IMR-90 (cell line): ENCODE measurements around the gene CNPY3. TPM values are rescaled to one million over a fixed set of nuclear protein-coding genes. Genes with fewer than 3 reads are reported as not detected.

Source experiments
- ATAC-seq: fragments of 200-7000 bp; cut with Tn5 transposase; 2 replicates; pipeline ENCODE4 v1.9.1; 2020; ENCODE audit warnings: low read depth, mild to moderate bottlenecking, moderate library complexity
- BruUV-seq: library from RNA; stranded (reverse); fragments of 400-500 nt; replicated peaks from 2 replicates; lab custom pipeline; 2021; lab: Mats Ljungman, UMichigan
- CTCF ChIA-PET: fragments of 300-600 bp; formaldehyde crosslinking; extraction: SDS; loops from one replicate; lab custom pipeline; 2021; ENCODE audit warnings: antibody characterized with exemption; lab: Yijun Ruan, JAX
- POLR2A ChIA-PET: fragments of 300-600 bp; sonication (Branson Sonifier 250); formaldehyde crosslinking; loops from one replicate; lab custom pipeline; 2022; ENCODE audit warnings: antibody characterized with exemption; ENCODE audit not compliant: unreplicated experiment; lab: Charles Lee
- DNase-seq: peaks from one replicate; pipeline ENCODE4 v3.0.0; 2013
- H2AFZ ChIP-seq: replicated peaks from 2 replicates; pipeline ENCODE3; 2013; ENCODE audit warnings: low read length, mild to moderate bottlenecking; ENCODE audit not compliant: poor library complexity
- H2AK5ac ChIP-seq: 2 replicates; pipeline ENCODE4 v1.6.1; 2013; ENCODE audit warnings: low read depth, low read length, inconsistent platforms
- H2AK9ac ChIP-seq: replicated peaks from 2 replicates; pipeline ENCODE3; 2013; ENCODE audit warnings: mild to moderate bottlenecking, low read depth, low read length, moderate library complexity; ENCODE audit not compliant: poor library complexity
- H2BK120ac ChIP-seq: 2 replicates; pipeline ENCODE4 v1.6.1; 2013; ENCODE audit warnings: low read depth, low read length, inconsistent platforms
- H2BK15ac ChIP-seq: 3 replicates; pipeline ENCODE4 v1.6.1; 2013; ENCODE audit warnings: low read depth, low read length, inconsistent platforms
- H2BK20ac ChIP-seq: 2 replicates; pipeline ENCODE4 v1.6.1; 2013; ENCODE audit warnings: low read depth, mild to moderate bottlenecking, inconsistent platforms, low read length, moderate library complexity
- H2BK5ac ChIP-seq: 2 replicates; pipeline ENCODE4 v1.6.1; 2013; ENCODE audit warnings: mild to moderate bottlenecking, low read depth, low read length, inconsistent platforms; ENCODE audit not compliant: poor library complexity, severe bottlenecking
- H3K14ac ChIP-seq: replicated peaks from 2 replicates; pipeline ENCODE4 v1.6.1; 2013; ENCODE audit warnings: low read depth, low read length, inconsistent platforms
- H3K18ac ChIP-seq: 2 replicates; pipeline ENCODE4 v1.6.1; 2013; ENCODE audit warnings: low read depth, low read length, control low read depth
- H3K23ac ChIP-seq: 2 replicates; pipeline ENCODE4 v1.6.1; 2013; ENCODE audit warnings: low read depth, low read length, inconsistent platforms
- H3K27ac ChIP-seq: 2 replicates; pipeline ENCODE4 v1.5.1; 2013; ENCODE audit warnings: mild to moderate bottlenecking, control low read depth, low read length; ENCODE audit not compliant: insufficient read depth
- H3K27me3 ChIP-seq: 2 replicates; pipeline ENCODE4 v1.6.1; 2013; ENCODE audit warnings: low read length; ENCODE audit not compliant: control insufficient read depth, insufficient read depth
- H3K36me3 ChIP-seq: 2 replicates; pipeline ENCODE4 v1.6.1; 2013; ENCODE audit warnings: low read length, mixed read lengths; ENCODE audit not compliant: control insufficient read depth, insufficient read depth
- H3K4ac ChIP-seq: 2 replicates; pipeline ENCODE4 v1.6.1; 2013; ENCODE audit warnings: low read depth, low read length, inconsistent platforms
- H3K4me1 ChIP-seq: 2 replicates; pipeline ENCODE4 v1.6.1; 2013; ENCODE audit warnings: low read length, mixed read lengths; ENCODE audit not compliant: control insufficient read depth, insufficient read depth
- H3K4me2 ChIP-seq: 2 replicates; pipeline ENCODE4 v1.6.1; 2013; ENCODE audit warnings: low read depth, mild to moderate bottlenecking, control low read depth, low read length, moderate library complexity
- H3K4me3 ChIP-seq: 2 replicates; pipeline ENCODE4 v1.5.1; 2013; ENCODE audit warnings: low read depth, mild to moderate bottlenecking, control low read depth, low read length, moderate library complexity; ENCODE audit not compliant: insufficient read depth
- H3K56ac ChIP-seq: 2 replicates; pipeline ENCODE4 v1.6.1; 2013; ENCODE audit warnings: low read length, inconsistent platforms; ENCODE audit not compliant: insufficient read depth; ENCODE audit errors: extremely low read depth
- H3K79me1 ChIP-seq, 2 experiments: 2 replicates each; pipeline ENCODE4 v1.6.1; 2013; ENCODE audit warnings: low read length in 2 of 2, inconsistent platforms in 1 of 2, low read depth in 1 of 2
- H3K9ac ChIP-seq: 2 replicates; pipeline ENCODE4 v1.6.1; 2013; ENCODE audit warnings: low read depth, low read length, control low read depth
- H3K9me1 ChIP-seq: 2 replicates; pipeline ENCODE4 v1.6.1; 2013; ENCODE audit warnings: low read length, inconsistent platforms; ENCODE audit not compliant: insufficient read depth
- H3K9me3 ChIP-seq: 2 replicates; pipeline ENCODE4 v1.6.1; 2013; ENCODE audit warnings: low read length; ENCODE audit not compliant: control insufficient read depth, insufficient read depth
- H4K20me1 ChIP-seq: 2 replicates; pipeline ENCODE4 v1.6.1; 2013; ENCODE audit warnings: low read length, inconsistent platforms; ENCODE audit not compliant: insufficient read depth
- H4K5ac ChIP-seq: 2 replicates; pipeline ENCODE4 v1.6.1; 2013; ENCODE audit warnings: mild to moderate bottlenecking, low read depth, low read length, control low read depth
- H4K8ac ChIP-seq, 2 experiments: 2 replicates each; pipeline ENCODE4 v1.6.1; 2013; ENCODE audit warnings: low read depth in 2 of 2, low read length in 2 of 2, control low read depth in 1 of 2, inconsistent platforms in 1 of 2
- H4K91ac ChIP-seq: 2 replicates; pipeline ENCODE4 v1.6.1; 2013; ENCODE audit warnings: low read depth, low read length, inconsistent platforms; ENCODE audit not compliant: insufficient read depth
- CEBPB ChIP-seq: IDR thresholded peaks from 2 replicates; pipeline ENCODE4 v1.6.1; 2012; ENCODE audit warnings: low read depth, low read length, improper control_type of control experiment
- CHD1 ChIP-seq: IDR thresholded peaks from 2 replicates; pipeline ENCODE4 v1.6.1; 2012; ENCODE audit warnings: low read depth, low read length, improper control_type of control experiment
- FOS ChIP-seq: fragments of 150-350 bp; IDR thresholded peaks from 2 replicates; pipeline ENCODE4 v1.6.1; 2016; ENCODE audit warnings: low read depth, low read length
- MAZ ChIP-seq: IDR thresholded peaks from 2 replicates; pipeline ENCODE4 v1.6.1; 2012; ENCODE audit warnings: low read depth, mild to moderate bottlenecking, low read length, improper control_type of control experiment, moderate library complexity, borderline replicate concordance
- MXI1 ChIP-seq: IDR thresholded peaks from 2 replicates; pipeline ENCODE4 v1.6.1; 2012; ENCODE audit warnings: low read depth, mild to moderate bottlenecking, low read length, moderate library complexity, borderline replicate concordance
- NFE2L2 ChIP-seq: fragments of 150-350 bp; IDR thresholded peaks from 2 replicates; pipeline ENCODE4 v1.6.1; 2016; ENCODE audit warnings: low read depth, mild to moderate bottlenecking, low read length
- POLR2A ChIP-seq: IDR thresholded peaks from 2 replicates; pipeline ENCODE4 v1.6.1; 2012; ENCODE audit warnings: mild to moderate bottlenecking, low read depth, low read length
- RCOR1 ChIP-seq: IDR thresholded peaks from 2 replicates; pipeline ENCODE4 v1.6.1; 2012; ENCODE audit warnings: mild to moderate bottlenecking, low read length, improper control_type of control experiment; ENCODE audit not compliant: insufficient replicate concordance
- RFX5 ChIP-seq: IDR thresholded peaks from 2 replicates; pipeline ENCODE4 v1.8.0; 2012; ENCODE audit warnings: low read depth, mild to moderate bottlenecking, low read length, moderate library complexity
- SMC3 ChIP-seq: fragments of 150-350 bp; IDR thresholded peaks from 2 replicates; pipeline ENCODE4 v1.6.1; 2016; ENCODE audit warnings: low read depth, mild to moderate bottlenecking, antibody characterized with exemption, low read length, moderate library complexity
- WGBS, 2 experiments: methylation state at CpG; one replicate each; pipeline versions ENCODE4 v1.1.5 to v1.1.7; 2013; ENCODE audit warnings: missing lambda C conversion rate in 2 of 2; ENCODE audit not compliant: insufficient read length in 1 of 2; ENCODE audit errors: extremely low coverage in 2 of 2; 5-methylcytosine and 5-hydroxymethylcytosine counted together
- dilution Hi-C: fragments of 300-500 bp; cut with HindIII; formaldehyde crosslinking; loops from one replicate; pipeline ENCODE4 v1.14.3; 2018; ENCODE audit warnings: low sequenced_read_pairs; ENCODE audit not compliant: unreplicated experiment
- in situ Hi-C: fragments of 300-500 bp; cut with MboI; formaldehyde crosslinking; loops from 3 replicates; pipeline ENCODE4 v1.14.3; 2019; ENCODE audit warnings: low sequenced_read_pairs, inconsistent platforms, mixed read lengths
- intact Hi-C: fragments of 100-400 bp; cut with micrococcal nuclease; formaldehyde crosslinking; loops from 2 replicates; pipeline ENCODE4 v1.10.0; 2022
- polyA plus RNA-seq, 3 experiments: library from polyadenylated mRNA; depleted of rRNA; stranded (reverse); fragments of >200 nt; gene quantifications; 2 replicates each; pipeline ENCODE4 v1.2.3, GENCODE V29; 2012; ENCODE audit warnings: low replicate concordance in 1 of 3
- total RNA-seq: library from RNA; depleted of rRNA; stranded (reverse); fragments of >200 nt; gene quantifications from 2 replicates; pipeline ENCODE4 v1.2.3, GENCODE V29; 2012
- TF ChIP-seq, protein P1 (sequence below): fragments of 150-350 bp; IDR thresholded peaks from 2 replicates; pipeline ENCODE4 v1.6.1; 2017; ENCODE audit warnings: mild to moderate bottlenecking, antibody characterized with exemption, low read length, low read depth
- TF ChIP-seq, protein P2 (sequence below): fragments of 150-350 bp; IDR thresholded peaks from 2 replicates; pipeline ENCODE4 v1.6.1; 2016; ENCODE audit warnings: low read depth, mild to moderate bottlenecking, low read length, moderate library complexity, borderline replicate concordance

CNPY3 gene
- total and polyA plus RNA-seq, 2 of the 4 experiments (the other 2 are of a cell fraction): 13.3 to 39.2 TPM

DNA sequence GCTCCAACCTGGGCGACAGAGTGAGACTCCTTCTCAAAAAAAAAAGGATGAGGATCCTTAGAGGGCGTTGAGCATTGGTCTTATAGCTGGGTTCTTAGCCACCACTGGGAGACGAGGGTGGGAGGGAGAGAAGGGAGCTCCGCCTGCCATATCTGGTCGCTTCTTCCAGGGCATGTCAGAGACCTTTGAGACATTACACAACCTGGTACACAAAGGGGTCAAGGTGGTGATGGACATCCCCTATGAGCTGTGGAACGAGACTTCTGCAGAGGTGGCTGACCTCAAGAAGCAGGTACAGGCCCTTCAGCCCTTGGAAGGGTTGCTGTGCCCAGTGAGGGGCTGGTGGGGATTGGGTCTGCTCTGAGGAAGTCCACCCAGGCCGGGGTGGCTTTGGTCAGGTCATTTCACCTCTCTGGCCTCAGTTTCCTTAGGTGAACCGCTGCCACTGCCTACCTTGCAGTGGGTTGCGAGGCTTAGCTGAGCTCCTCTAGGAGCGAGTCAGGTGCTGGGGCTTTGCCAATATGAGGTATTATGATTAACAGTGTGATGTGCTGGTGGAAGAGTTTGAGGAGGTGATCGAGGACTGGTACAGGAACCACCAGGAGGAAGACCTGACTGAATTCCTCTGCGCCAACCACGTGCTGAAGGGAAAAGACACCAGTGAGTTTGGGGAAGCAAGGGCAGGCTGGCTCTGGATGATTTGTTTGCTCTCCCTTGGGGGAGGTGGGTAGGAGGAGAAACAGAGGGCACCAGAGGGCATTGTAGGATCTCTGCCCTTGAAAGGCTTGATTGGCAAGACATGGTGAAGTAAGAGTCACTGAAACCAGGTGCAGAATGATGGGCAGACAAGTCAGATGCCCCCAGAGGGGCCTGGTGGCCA is 8.5 kb downstream of the CNPY3 start:
- Histone ChIP-seq H3K9me3 (no peaks in the 10 kb centered on the region), H4K91ac (no peak overlapping the region), H4K20me1 (no peaks in the 10 kb centered on the region; the same call in 1 of the 2 replicates), H4K8ac (no peak overlapping the region), H3K4me3 (no peak overlapping the region), H3K4me2 (no peak overlapping the region), H3K27ac (no peak overlapping the region), H2AFZ (no peak overlapping the region), H2AK9ac (no peak overlapping the region), H3K9ac (no peak overlapping the region), H3K36me3 (peaks cover 34% of the 10 kb centered on the region), H3K23ac (no peak overlapping the region), H3K18ac (no peak overlapping the region), H2BK5ac (no peak overlapping the region), H3K27me3 (no peaks in the 10 kb centered on the region), H3K4ac (no peak overlapping the region), H3K9me1 (peaks cover 4% of the 10 kb centered on the region; the same call in 1 of the 2 replicates), H3K79me1 (peaks cover 26 to 42% of the 10 kb centered on the region in 2 experiments), H3K56ac (no peak overlapping the region), H2BK120ac (no peak overlapping the region), H4K5ac (no peak overlapping the region), H2BK20ac (no peak overlapping the region), H2AK5ac (no peak overlapping the region), H2BK15ac (no peak overlapping the region), H3K4me1 (no peaks in the 10 kb centered on the region), H3K14ac (no peak overlapping the region)
- ChIA-PET POLR2A (no interaction called here), CTCF (no interaction called here)
- TF ChIP-seq MAZ: no peak
- TF ChIP-seq CHD1: no peak
- TF ChIP-seq NFE2L2: no peak
- no peak for TF ChIP-seq POLR2A
- no peak for TF ChIP-seq RCOR1
- no peak for TF ChIP-seq CEBPB
- no peak for TF ChIP-seq FOS
- TF ChIP-seq MXI1: no peak
- TF ChIP-seq, protein P1, sequence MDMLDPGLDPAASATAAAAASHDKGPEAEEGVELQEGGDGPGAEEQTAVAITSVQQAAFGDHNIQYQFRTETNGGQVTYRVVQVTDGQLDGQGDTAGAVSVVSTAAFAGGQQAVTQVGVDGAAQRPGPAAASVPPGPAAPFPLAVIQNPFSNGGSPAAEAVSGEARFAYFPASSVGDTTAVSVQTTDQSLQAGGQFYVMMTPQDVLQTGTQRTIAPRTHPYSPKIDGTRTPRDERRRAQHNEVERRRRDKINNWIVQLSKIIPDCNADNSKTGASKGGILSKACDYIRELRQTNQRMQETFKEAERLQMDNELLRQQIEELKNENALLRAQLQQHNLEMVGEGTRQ: no peak
- TF ChIP-seq, protein P2, sequence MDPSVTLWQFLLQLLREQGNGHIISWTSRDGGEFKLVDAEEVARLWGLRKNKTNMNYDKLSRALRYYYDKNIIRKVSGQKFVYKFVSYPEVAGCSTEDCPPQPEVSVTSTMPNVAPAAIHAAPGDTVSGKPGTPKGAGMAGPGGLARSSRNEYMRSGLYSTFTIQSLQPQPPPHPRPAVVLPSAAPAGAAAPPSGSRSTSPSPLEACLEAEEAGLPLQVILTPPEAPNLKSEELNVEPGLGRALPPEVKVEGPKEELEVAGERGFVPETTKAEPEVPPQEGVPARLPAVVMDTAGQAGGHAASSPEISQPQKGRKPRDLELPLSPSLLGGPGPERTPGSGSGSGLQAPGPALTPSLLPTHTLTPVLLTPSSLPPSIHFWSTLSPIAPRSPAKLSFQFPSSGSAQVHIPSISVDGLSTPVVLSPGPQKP: no peak
- no peak for TF ChIP-seq SMC3
- no peak for TF ChIP-seq RFX5
- 95% methylated on average over 7 of the region's 13 CpGs; no CpG with 5 or more reads in 1 of the 2 experiments for WGBS, 2 experiments
- in situ Hi-C loops: no loop called here
- dilution Hi-C loops: no loop called here
- DNase-seq (no peak), ATAC-seq (no peak)
- intact Hi-C loops: no loop called here
- BruUV-seq: no TSS peak
